NCI-H2107 (cell line): ENCODE measurements around the gene JMJD6.
"Not testable (repeated sequence)": the region's sequence is repeated elsewhere in the genome, so short reads cannot be mapped to it uniquely, and the experiment has no call there.

Experiments
- DNase-seq: peaks from one replicate; lab custom pipeline; 2025; lab: John Stamatoyannopoulos, UW

JMJD6 gene

DNA sequence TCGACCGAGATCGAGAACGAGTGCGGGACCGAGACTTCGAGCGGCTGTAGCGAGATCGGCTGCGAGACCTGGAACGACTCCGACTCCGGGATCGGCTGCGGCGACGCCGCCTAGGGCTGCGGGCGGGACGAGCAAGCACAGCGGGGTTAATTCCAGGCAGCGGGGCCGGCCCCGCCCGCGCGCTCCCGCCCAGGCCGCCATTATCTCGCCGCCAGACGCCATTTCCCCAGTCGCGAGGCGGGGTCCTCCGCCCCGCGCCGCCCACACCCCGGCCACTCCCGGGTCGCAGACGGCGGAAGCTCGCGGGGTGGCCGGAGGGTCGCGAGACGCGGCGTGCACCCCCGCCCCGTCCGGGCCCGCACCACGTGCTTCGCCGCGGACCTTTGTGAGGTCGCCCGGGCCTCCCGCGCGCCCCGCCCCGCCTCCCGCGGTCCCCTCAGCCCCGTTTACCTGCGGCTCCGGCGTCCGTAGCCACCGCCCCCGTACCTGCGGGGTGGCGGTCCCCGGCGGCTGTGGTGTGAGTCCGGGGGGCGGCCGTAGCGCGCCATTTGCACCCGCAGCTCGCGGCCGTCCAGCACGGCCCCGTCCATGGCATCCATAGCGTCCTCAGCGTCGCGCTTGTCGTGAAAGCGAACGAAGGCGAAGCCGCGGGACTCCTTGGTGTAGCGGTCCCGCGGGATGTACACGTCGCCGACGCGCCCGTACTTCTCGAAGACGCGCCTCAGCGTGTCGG is 10.1 kb upstream of the JMJD6 start:
- no peak for DNase-seq

DNA sequence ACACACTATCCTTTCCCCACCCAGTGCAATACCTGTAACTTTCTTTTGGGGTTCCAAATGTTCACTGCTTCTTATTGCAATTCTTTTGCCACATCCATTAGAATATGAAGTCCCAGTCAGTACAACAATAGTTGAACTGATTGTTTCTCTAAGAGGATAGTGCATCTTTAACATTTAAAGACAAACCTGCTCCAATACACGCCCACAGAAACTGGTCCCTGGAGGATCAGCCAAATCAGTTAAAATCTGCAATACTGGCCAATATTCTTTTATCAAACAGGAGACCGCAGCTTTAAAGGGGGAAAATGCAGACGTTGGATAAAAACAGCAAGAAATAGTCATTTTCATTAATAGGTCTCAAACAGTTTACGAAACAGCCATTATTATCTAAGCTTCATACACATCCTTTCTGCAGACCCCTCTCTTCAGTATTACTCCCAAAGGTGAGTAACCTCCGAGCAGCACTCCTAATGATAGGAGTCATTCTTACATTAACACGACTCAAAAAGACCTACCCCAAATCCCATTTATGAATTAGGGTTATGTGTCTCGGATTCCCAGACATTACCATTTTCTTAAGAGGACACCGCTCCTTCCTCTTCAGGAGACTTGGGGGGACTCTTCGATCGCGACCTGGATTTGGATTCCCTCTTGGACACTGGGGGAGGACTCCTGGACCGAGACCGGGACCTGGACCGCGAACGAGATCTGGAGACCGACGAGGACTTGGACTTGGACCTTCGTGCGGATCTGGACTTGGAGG is 9.4 kb upstream of the JMJD6 start:
- no peak for DNase-seq

- no peak for DNase-seq
Measured at GRCh38 chr17:76735006-76735405, 8.6 kb upstream of the JMJD6 start.

GRCh38 chr17:76734080-76734840 is 7.9 kb upstream of the JMJD6 start:
- no peak for DNase-seq

DNA sequence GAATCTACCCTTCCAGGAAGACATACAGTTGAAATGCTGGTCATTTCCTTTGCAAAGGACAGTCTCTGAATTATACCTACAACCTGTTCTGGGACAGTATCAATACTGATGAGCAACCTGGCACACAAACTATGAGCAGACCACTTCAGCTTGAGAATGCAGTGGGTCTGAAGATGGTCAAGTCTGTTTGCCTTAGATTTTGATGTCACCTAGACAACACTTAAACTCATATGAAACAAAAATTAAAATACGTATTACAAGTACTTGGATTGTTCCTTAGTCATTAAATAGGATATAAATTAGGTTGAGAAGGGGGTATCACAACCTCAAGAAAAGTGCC is 7.2 kb upstream of the JMJD6 start:
- DNase-seq = no peak

GRCh38 chr17:76732734-76733617 is 6.6 kb upstream of the JMJD6 start:
- no peak for DNase-seq

DNA sequence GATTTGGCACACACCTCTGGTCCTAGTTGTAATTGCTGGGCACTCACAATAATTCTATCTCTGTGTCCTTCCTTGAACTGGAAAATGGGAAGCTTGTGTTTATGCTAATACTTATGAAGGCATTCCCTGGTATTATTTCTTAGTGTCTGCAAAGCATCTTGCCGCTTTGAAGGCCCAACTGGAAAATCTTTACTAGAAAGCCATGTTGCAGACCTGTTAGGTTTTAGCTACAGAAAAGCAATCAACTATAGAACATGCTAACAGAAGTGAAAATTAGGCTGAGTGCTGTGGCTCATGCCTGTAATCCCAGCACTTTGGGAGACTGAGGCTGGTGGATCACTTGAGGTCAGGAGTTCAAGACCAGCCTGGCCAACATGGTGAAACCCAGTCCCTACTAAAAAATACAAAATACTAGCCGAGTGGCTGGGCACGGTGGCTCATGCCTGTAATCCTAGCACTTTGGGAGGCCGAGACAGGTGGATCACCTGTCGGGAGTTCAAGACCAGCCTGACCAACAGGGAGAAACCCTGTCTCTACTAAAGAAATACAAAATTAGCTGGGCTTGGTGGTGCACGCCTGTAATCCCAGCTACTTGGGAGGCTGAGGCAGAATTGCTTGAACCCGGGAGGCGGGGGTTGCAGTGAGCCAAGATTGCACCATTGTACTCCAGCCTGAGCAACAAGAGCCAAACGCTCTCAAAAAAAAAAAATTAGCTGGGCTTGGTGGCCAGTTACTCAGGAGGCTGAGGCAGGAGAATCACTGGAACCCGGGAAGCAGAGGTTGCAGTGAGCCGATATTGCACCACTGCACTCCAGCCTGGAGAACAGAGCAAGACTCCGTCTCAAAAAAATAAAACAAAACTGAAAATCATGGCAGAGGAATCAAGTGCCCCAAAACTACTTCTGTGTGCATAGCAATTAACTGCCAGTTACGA is 5.7 kb upstream of the JMJD6 start:
- DNase-seq = not testable (repeated sequence)

DNA sequence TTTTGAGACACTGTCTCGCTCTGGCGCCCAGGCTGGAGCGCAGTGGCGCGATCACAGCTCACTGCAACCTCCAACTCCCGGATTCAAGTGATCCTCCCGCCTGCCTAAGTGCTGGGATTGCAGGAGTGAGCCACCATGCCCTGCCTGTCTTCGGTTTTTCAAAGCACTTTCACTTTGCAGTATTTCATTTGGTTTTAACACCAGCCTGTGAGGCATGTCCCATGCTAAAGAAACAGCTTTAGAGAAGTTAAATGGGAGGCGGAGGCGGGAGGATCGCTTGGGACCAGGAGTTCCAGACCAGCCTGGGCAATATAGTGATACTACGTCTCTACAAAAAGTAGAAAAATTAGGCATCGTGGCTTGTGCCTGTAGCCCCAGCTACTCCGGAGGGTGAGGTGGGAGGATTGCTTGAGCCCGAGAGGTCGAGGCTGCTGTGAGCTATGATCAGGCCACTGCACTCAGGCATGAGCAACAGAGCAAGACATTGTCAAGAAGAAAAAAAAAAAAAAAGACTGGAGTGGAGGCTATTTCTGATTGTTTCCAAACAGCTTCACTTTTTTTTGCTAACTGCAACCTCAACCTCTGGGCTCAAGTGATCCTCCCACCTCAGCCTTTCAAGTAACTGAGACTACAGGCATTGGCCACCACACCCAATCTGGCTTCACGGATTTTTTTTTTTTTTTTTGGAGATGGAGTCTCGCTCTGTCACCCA is 1.5 kb upstream of the JMJD6 start:
- no peak for DNase-seq

GRCh38 chr17:76726776-76727718 is 641 bp upstream of the JMJD6 start, which contains the start of gene METTL23:
TSS of gene METTL23 (plus strand) at chr17:76726839. CDS start at chr17:76729711, 2,872 bp downstream.
- no peak for DNase-seq

GRCh38 chr17:76725580-76726230 is 701 bp downstream of the JMJD6 start:
- DNase-seq = no peak

GRCh38 chr17:76723812-76724211 is 2.6 kb downstream of the JMJD6 start:
- no peak for DNase-seq

DNA sequence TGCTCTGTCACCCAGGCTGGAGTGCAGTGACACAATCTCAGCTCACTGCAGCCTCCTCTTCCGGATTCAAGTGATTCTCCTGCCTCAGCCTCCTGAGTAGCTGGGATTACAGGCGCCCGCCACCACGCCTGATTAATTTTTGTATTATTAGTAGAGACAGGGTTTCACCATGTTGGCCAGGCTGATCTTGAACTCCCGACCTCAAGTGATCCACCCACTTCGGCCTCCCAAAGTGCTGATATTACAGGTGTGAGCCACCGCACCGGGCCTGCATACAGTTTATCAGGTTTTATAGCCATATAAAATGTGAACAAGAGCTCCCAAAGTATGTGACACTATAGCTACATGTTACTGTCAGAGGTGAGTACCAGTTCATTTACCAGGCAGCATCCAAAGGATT is 3.4 kb downstream of the JMJD6 start:
- DNase-seq = not testable (repeated sequence)

DNA sequence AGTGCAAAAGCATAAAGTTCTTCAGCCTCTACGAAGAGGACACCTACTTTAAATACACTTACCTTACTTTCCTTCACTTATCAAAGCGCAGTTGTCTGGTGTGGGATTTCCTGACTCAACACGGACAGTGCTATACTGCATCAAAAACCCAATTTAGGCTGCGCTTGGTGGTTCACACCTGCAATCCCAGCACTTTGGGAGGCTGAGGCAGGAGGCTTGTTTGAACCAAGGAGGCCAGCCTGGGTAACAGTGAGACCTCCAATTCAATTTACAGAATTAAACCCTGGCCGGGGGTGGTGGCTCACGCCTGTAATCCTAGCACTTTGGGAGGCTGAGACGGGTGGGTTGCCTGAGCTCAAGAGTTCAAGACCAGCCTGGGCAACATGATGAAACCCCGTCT is 4.1 kb downstream of the JMJD6 start:
- no peak for DNase-seq

DNA sequence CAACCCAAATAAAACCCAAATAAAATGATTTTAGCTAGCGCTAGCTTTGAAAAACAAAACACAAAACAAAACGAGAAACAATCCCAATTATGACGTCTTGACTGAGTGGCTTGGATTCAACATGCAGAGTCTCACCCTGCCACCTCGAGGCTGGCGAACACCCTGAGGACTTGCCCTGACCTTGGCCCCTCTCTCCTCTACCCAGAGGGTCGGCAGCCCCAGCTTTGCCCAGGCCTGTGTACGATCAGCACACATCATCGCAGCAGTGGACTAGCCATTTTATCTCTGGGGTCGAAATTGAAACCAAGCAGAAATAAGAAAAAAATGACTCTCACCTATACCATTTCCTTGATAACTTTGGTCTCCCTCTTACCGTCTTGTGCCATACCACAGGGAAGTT is 4.9 kb downstream of the JMJD6 start:
- DNase-seq = no peak

- DNase-seq = no peak
Measured at GRCh38 chr17:76720941-76721340, 5.5 kb downstream of the JMJD6 start.

GRCh38 chr17:76720211-76720610 is 6.2 kb downstream of the JMJD6 start:
- DNase-seq = no peak

- DNase-seq = no peak
Measured at GRCh38 chr17:76718516-76718915, 7.9 kb downstream of the JMJD6 start.

- no peak for DNase-seq
Measured at GRCh38 chr17:76716839-76717215, 9.6 kb downstream of the JMJD6 start.
